ENCODE data around the gene WHRN. TPM values are rescaled to one million over a fixed set of nuclear protein-coding genes. Genes with fewer than 3 reads are reported as not detected.
A peak's percentile ranks its signal among the peaks of the same experiment; 100 is the strongest.

The WHRN gene
- total RNA-seq, 2 experiments from 2014 or later: 4.6 to 5.8 TPM

- Mint-ChIP-seq H3K27ac (peak overlapping the region; percentile 99), H3K36me3 (peaks cover 89% of the 10 kb centered on the region), H3K27me3 (peaks cover 3% of the 10 kb centered on the region), H3K4me1 (peaks cover 59% of the 10 kb centered on the region), H3K9me3 (no peaks in the 10 kb centered on the region), H3K4me3 (peak overlapping the region; percentile 98)
- peak; percentile 87 for DNase-seq
These were observed 122.4 kb downstream of the WHRN start for GRCh38 chr9:114382699-114383520.

- Mint-ChIP-seq H3K9me3 (no peaks in the 10 kb centered on the region), H3K4me1 (peaks cover 78% of the 10 kb centered on the region), H3K4me3 (peak overlapping the region; percentile 22), H3K36me3 (peaks cover 84% of the 10 kb centered on the region), H3K27ac (peak overlapping the region; percentile 91), H3K27me3 (no peaks in the 10 kb centered on the region)
- DNase-seq: no peak
These were observed 126.4 kb downstream of the WHRN start for GRCh38 chr9:114378883-114379282.

- Mint-ChIP-seq H3K4me3 (peak overlapping the region; percentile 26), H3K27me3 (no peaks in the 10 kb centered on the region), H3K36me3 (peaks cover 85% of the 10 kb centered on the region), H3K27ac (peak overlapping the region; percentile 91), H3K4me1 (peaks cover 84% of the 10 kb centered on the region), H3K9me3 (no peaks in the 10 kb centered on the region)
- no peak for DNase-seq
These were observed 127.3 kb downstream of the WHRN start for GRCh38 chr9:114378016-114378415.

- H3K27me3 Mint-ChIP-seq: no peaks in the 10 kb centered on the region
- no peak overlapping the region for H3K4me3 Mint-ChIP-seq
- H3K9me3 Mint-ChIP-seq: no peaks in the 10 kb centered on the region
- no peak for DNase-seq
- peaks cover 79% of the 10 kb centered on the region for H3K36me3 Mint-ChIP-seq
- H3K4me1 Mint-ChIP-seq: peaks cover 82% of the 10 kb centered on the region
- H3K27ac Mint-ChIP-seq: peak overlapping the region; percentile 91
These were observed 128.5 kb downstream of the WHRN start for GRCh38 chr9:114376586-114377445.

GRCh38 chr9:114375386-114376175, 129.7 kb downstream of the WHRN start:
- H3K4me1 Mint-ChIP-seq: peaks cover 83% of the 10 kb centered on the region
- H3K36me3 Mint-ChIP-seq: peaks cover 79% of the 10 kb centered on the region
- no peaks in the 10 kb centered on the region for H3K27me3 Mint-ChIP-seq
- H3K4me3 Mint-ChIP-seq: peak overlapping the region; percentile 40
- H3K27ac Mint-ChIP-seq: peak overlapping the region; percentile 84
- no peak for DNase-seq
- no peaks in the 10 kb centered on the region for H3K9me3 Mint-ChIP-seq

GRCh38 chr9:114374936-114375335, 130.3 kb downstream of the WHRN start:
- DNase-seq: no peak
- Mint-ChIP-seq H3K9me3 (no peaks in the 10 kb centered on the region), H3K4me3 (peak overlapping the region; percentile 4), H3K27ac (peak overlapping the region; percentile 84), H3K27me3 (no peaks in the 10 kb centered on the region), H3K36me3 (peaks cover 77% of the 10 kb centered on the region), H3K4me1 (peaks cover 81% of the 10 kb centered on the region)

- no peaks in the 10 kb centered on the region for H3K27me3 Mint-ChIP-seq
- peaks cover 3% of the 10 kb centered on the region for H3K9me3 Mint-ChIP-seq
- peaks cover 78% of the 10 kb centered on the region for H3K36me3 Mint-ChIP-seq
- H3K4me1 Mint-ChIP-seq: peaks cover 80% of the 10 kb centered on the region
- DNase-seq: no peak
- peak overlapping the region; percentile 84 for H3K27ac Mint-ChIP-seq
- peak overlapping the region; percentile 38 for H3K4me3 Mint-ChIP-seq
These were observed 131.1 kb downstream of the WHRN start for GRCh38 chr9:114373960-114374730.

- H3K9me3 Mint-ChIP-seq: peaks cover 3% of the 10 kb centered on the region
- peak; percentile 85 for DNase-seq
- H3K36me3 Mint-ChIP-seq: peaks cover 73% of the 10 kb centered on the region
- peaks cover 76% of the 10 kb centered on the region for H3K4me1 Mint-ChIP-seq
- peak overlapping the region; percentile 84 for H3K27ac Mint-ChIP-seq
- H3K4me3 Mint-ChIP-seq: peak overlapping the region; percentile 67
- no peaks in the 10 kb centered on the region for H3K27me3 Mint-ChIP-seq
These were observed 132.3 kb downstream of the WHRN start for GRCh38 chr9:114372921-114373448.

- Mint-ChIP-seq H3K4me1 (peaks cover 77% of the 10 kb centered on the region), H3K36me3 (peaks cover 73% of the 10 kb centered on the region), H3K27me3 (no peaks in the 10 kb centered on the region), H3K4me3 (peak overlapping the region; percentile 67), H3K27ac (peak overlapping the region; percentile 84), H3K9me3 (peaks cover 3% of the 10 kb centered on the region)
- DNase-seq: peak; percentile 35
These were observed 133.0 kb downstream of the WHRN start for GRCh38 chr9:114371973-114372917.

GRCh38 chr9:114371343-114371944, 133.8 kb downstream of the WHRN start:
- DNase-seq: no peak
- peaks cover 71% of the 10 kb centered on the region for H3K36me3 Mint-ChIP-seq
- peaks cover 78% of the 10 kb centered on the region for H3K4me1 Mint-ChIP-seq
- H3K9me3 Mint-ChIP-seq: peaks cover 3% of the 10 kb centered on the region
- peak overlapping the region; percentile 65 for H3K4me3 Mint-ChIP-seq
- no peaks in the 10 kb centered on the region for H3K27me3 Mint-ChIP-seq
- peak overlapping the region; percentile 84 for H3K27ac Mint-ChIP-seq

- H3K27me3 Mint-ChIP-seq: no peaks in the 10 kb centered on the region
- no peak overlapping the region for H3K4me3 Mint-ChIP-seq
- H3K36me3 Mint-ChIP-seq: peaks cover 74% of the 10 kb centered on the region
- H3K27ac Mint-ChIP-seq: peak overlapping the region; percentile 84
- H3K4me1 Mint-ChIP-seq: peaks cover 82% of the 10 kb centered on the region
- peaks cover 3% of the 10 kb centered on the region for H3K9me3 Mint-ChIP-seq
- DNase-seq: no peak
These were observed 134.3 kb downstream of the WHRN start for GRCh38 chr9:114370968-114371320.

- H3K36me3 Mint-ChIP-seq: peaks cover 75% of the 10 kb centered on the region
- peak overlapping the region; percentile 84 for H3K27ac Mint-ChIP-seq
- H3K4me1 Mint-ChIP-seq: peaks cover 83% of the 10 kb centered on the region
- DNase-seq: no peak
- no peak overlapping the region for H3K4me3 Mint-ChIP-seq
- peaks cover 3% of the 10 kb centered on the region for H3K9me3 Mint-ChIP-seq
- H3K27me3 Mint-ChIP-seq: no peaks in the 10 kb centered on the region
These were observed 134.9 kb downstream of the WHRN start for GRCh38 chr9:114370251-114370967.
